ENCODE measurements around the gene RPP25L. TPM values are rescaled to one million over a fixed set of nuclear protein-coding genes. Genes with fewer than 3 reads are reported as not detected.

Gene RPP25L
- total RNA-seq, 1 experiment from 2014 or later: 25.0 TPM

GRCh38 chr9:34625186-34625486 is 13.2 kb upstream of the RPP25L start:
- H3K4me1 ChIP-seq (ENCODE audit: insufficient read depth, low read length): no peaks in the 10 kb centered on the region; the same call in 1 of the 2 replicates
- no peak overlapping the region for H3K4me3 ChIP-seq (ENCODE audit: low read length)
- DNase-seq (no peak), ATAC-seq (no peak)
- no peaks in the 10 kb centered on the region for H3K36me3 ChIP-seq (ENCODE audit: low read depth, low read length)
- H2AFZ ChIP-seq (ENCODE audit: low read length): no peak overlapping the region
- H4K20me1 ChIP-seq (ENCODE audit: low read length): no peaks in the 10 kb centered on the region
- CTCF ChIA-PET: no interaction called here
- peaks cover 14% of the 10 kb centered on the region for H3K27me3 ChIP-seq (ENCODE audit: low read length)
- no peaks in the 10 kb centered on the region for H3F3A ChIP-seq (ENCODE audit: low read length, unreplicated experiment)
- H3K9ac ChIP-seq (ENCODE audit: low read length): no peak overlapping the region
- TF ChIP-seq CTCF (conservative IDR thresholded peaks at IDR 0.05; ENCODE audit: low read depth, low read length) (no peak), EZH2 (IDR thresholded peaks at IDR 0.05; ENCODE audit: low read length, unreplicated experiment) (no peak), EZH2phosphoT487 (IDR thresholded peaks at IDR 0.05; ENCODE audit: borderline replicate concordance, low read length) (no peak)
- H3K4me2 ChIP-seq (ENCODE audit: low read length): no peak overlapping the region
- H3K9me3 ChIP-seq (ENCODE audit: low read length): no peaks in the 10 kb centered on the region
- no TSS peak for BruUV-seq (replicated peaks)
- no peaks in the 10 kb centered on the region for H3K79me2 ChIP-seq (ENCODE audit: low read length)
- intact Hi-C loops (cut with micrococcal nuclease): no loop called here
- POLR2A ChIA-PET (ENCODE audit: unreplicated experiment): interaction anchor here (0.8 kb wide), 1 partner anchor 411 kb away, joined by 7 read pairs; no protein-coding TSS in a partner anchor
- no peaks in the 10 kb centered on the region for H3K9me2 ChIP-seq (replicated peaks; ENCODE audit: low read length)
- H3K27ac ChIP-seq (ENCODE audit: low read length): no peak overlapping the region

- no peak overlapping the region for H2AFZ ChIP-seq (ENCODE audit: low read length)
- ATAC-seq: no peak
- POLR2A ChIA-PET (ENCODE audit: unreplicated experiment): interaction anchor here (0.8 kb wide), 1 partner anchor 411 kb away, joined by 7 read pairs; no protein-coding TSS in a partner anchor
- TF ChIP-seq CTCF (conservative IDR thresholded peaks at IDR 0.05; ENCODE audit: low read depth, low read length): no peak
- DNase-seq: no peak
- no peaks in the 10 kb centered on the region for H3F3A ChIP-seq (ENCODE audit: low read length, unreplicated experiment)
- no peaks in the 10 kb centered on the region for H3K9me2 ChIP-seq (replicated peaks; ENCODE audit: low read length)
- intact Hi-C loops (cut with micrococcal nuclease): no loop called here
- no peak overlapping the region for H3K4me3 ChIP-seq (ENCODE audit: low read length)
- H3K9ac ChIP-seq (ENCODE audit: low read length): no peak overlapping the region
- no peaks in the 10 kb centered on the region for H4K20me1 ChIP-seq (ENCODE audit: low read length)
- CTCF ChIA-PET: no interaction called here
- H3K27me3 ChIP-seq (ENCODE audit: low read length): peaks cover 13% of the 10 kb centered on the region
- H3K79me2 ChIP-seq (ENCODE audit: low read length): peaks cover 5% of the 10 kb centered on the region
- H3K27ac ChIP-seq (ENCODE audit: low read length): no peak overlapping the region
- H3K36me3 ChIP-seq (ENCODE audit: low read depth, low read length): no peaks in the 10 kb centered on the region
- H3K4me1 ChIP-seq (ENCODE audit: insufficient read depth, low read length): peaks cover 1% of the 10 kb centered on the region; the same call in 1 of the 2 replicates
- no peak overlapping the region for H3K4me2 ChIP-seq (ENCODE audit: low read length)
- no peaks in the 10 kb centered on the region for H3K9me3 ChIP-seq (ENCODE audit: low read length)
- BruUV-seq (replicated peaks): no TSS peak
Observed at GRCh38 chr9:34624475-34625185, 12.7 kb upstream of the RPP25L start.

GRCh38 chr9:34623374-34624235 is 11.7 kb upstream of the RPP25L start:
- no peak overlapping the region for H2AFZ ChIP-seq (ENCODE audit: low read length)
- ChIA-PET POLR2A (ENCODE audit: unreplicated experiment) (no interaction called here), CTCF (no interaction called here)

More at GRCh38 chr9:34623374-34624235, 11.7 kb upstream of the RPP25L start:
- H3K27me3 ChIP-seq (ENCODE audit: low read length): peaks cover 7% of the 10 kb centered on the region
- peaks cover 8% of the 10 kb centered on the region; the same call in 1 of the 2 replicates for H3K4me1 ChIP-seq (ENCODE audit: insufficient read depth, low read length)
- H3K4me3 ChIP-seq (ENCODE audit: low read length): no peak overlapping the region
- H3K36me3 ChIP-seq (ENCODE audit: low read depth, low read length): no peaks in the 10 kb centered on the region
- no peaks in the 10 kb centered on the region for H3K9me3 ChIP-seq (ENCODE audit: low read length)
- no peaks in the 10 kb centered on the region for H4K20me1 ChIP-seq (ENCODE audit: low read length)
- DNase-seq (no peak), ATAC-seq (no peak)
- no peak overlapping the region for H3K27ac ChIP-seq (ENCODE audit: low read length)
- TF ChIP-seq CTCF (conservative IDR thresholded peaks at IDR 0.05; ENCODE audit: low read depth, low read length) (no peak), EZH2 (IDR thresholded peaks at IDR 0.05; ENCODE audit: low read length, unreplicated experiment) (no peak), EZH2phosphoT487 (IDR thresholded peaks at IDR 0.05; ENCODE audit: borderline replicate concordance, low read length) (no peak)
- H3K4me2 ChIP-seq (ENCODE audit: low read length): no peak overlapping the region
- H3F3A ChIP-seq (ENCODE audit: low read length, unreplicated experiment): no peaks in the 10 kb centered on the region
- peaks cover 6% of the 10 kb centered on the region for H3K79me2 ChIP-seq (ENCODE audit: low read length)
- H3K9me2 ChIP-seq (replicated peaks; ENCODE audit: low read length): no peaks in the 10 kb centered on the region
- BruUV-seq (replicated peaks): no TSS peak
- intact Hi-C loops (cut with micrococcal nuclease): no loop called here
- H3K9ac ChIP-seq (ENCODE audit: low read length): no peak overlapping the region
